Psoas muscle (tissue), 8 donors: ENCODE measurements around the gene FGF2. TPM values are rescaled to one million over a fixed set of nuclear protein-coding genes. Genes with fewer than 3 reads are reported as not detected.

ENCODE experiments used
- ATAC-seq, 4 donors: fragments of 200-7000 bp; cut with Tn5 transposase; one replicate each; pipeline ENCODE4 v1.9.1; 2020; ENCODE audit warnings: moderate library complexity in 3 of 4, mild to moderate bottlenecking in 2 of 4
- DNase-seq, 2 donors: peaks; one replicate each; pipeline ENCODE4 v3.0.0-alpha.2; 2020
- H3K27ac ChIP-seq: fragments of 200-600 bp; one replicate; pipeline ENCODE4 v1.8.0; 2022
- H3K27me3 ChIP-seq, 3 donors: fragments of 200-600 bp in 1 of 3; one replicate each; pipeline versions ENCODE4 v1.6.1 to v1.8.0; 2013 to 2022; ENCODE audit warnings: low read length in 2 of 3, mild to moderate bottlenecking in 2 of 3, moderate library complexity in 1 of 3; ENCODE audit not compliant: insufficient read depth in 3 of 3
- H3K36me3 ChIP-seq, 2 donors: fragments of 200-600 bp in 1 of 2; one replicate each; pipeline versions ENCODE4 v1.6.1 to v1.8.0; 2013 to 2022; ENCODE audit warnings: low read depth in 1 of 2, mild to moderate bottlenecking in 1 of 2, moderate library complexity in 1 of 2; ENCODE audit not compliant: insufficient read depth in 1 of 2
- H3K4me1 ChIP-seq: fragments of 200-600 bp; one replicate; pipeline ENCODE4 v1.8.0; 2022
- H3K4me3 ChIP-seq: fragments of 200-600 bp; one replicate; pipeline ENCODE4 v1.8.0; 2022; ENCODE audit warnings: mild to moderate bottlenecking
- H3K9me3 ChIP-seq: fragments of 200-600 bp; one replicate; pipeline ENCODE4 v1.8.0; 2022
- WGBS, 3 donors: extraction: QIAGEN DNeasy Blood & Tissue Kit; methylation state at CpG; one replicate each; pipeline versions ENCODE4 v1.1.6 to v1.1.7; 2013; 5-methylcytosine and 5-hydroxymethylcytosine counted together
- intact Hi-C, 2 donors: fragments of 100-400 bp; cut with DNase I; formaldehyde crosslinking; loops; one replicate each; pipeline versions ENCODE4 v1.11.0 to v1.14.2; 2022
- polyA plus RNA-seq, 3 donors: library from polyadenylated mRNA; stranded (reverse); fragments of 200-250 nt; gene quantifications; one replicate each; pipeline ENCODE4 v1.2.3, GENCODE V29; 2013
- total RNA-seq, 4 donors: library from RNA; stranded (reverse); fragmentation: NEBNext Ultra II Directional in 2 of 4; extraction: Animal tissue kit (Norgen Biotek cat#: 25700) in 2 of 4; gene quantifications; one replicate each; pipeline versions ENCODE4 v1.2.1 to v1.2.4, GENCODE V29; 2021 to 2023
- TF ChIP-seq, protein P1 (sequence below): fragments of 200-600 bp; IDR thresholded peaks from one replicate; pipeline ENCODE4 v1.8.0; 2022; ENCODE audit warnings: antibody characterized with exemption
- donor health status: healthy with polysubstance abuse.
- donor health status: DM: no; HTN: no; CAD: no; lungs with moderate emphysema.
- donor health status: Bipolar disorder and iron deficiency.
- donor health status: healthy.
- donor health status: DM: yes; HTN: yes; CAD: no.
- donor health status: DM: no; HTN: no; CAD: no.
- donor health status: DM: no; HTN: no; CAD: no.
- donor health status: DM: yes; HTN: yes; CAD: no.

The FGF2 gene
- total and polyA plus RNA-seq, 7 donors, result 0.86 to 3.7 (median 2.0) TPM

DNA sequence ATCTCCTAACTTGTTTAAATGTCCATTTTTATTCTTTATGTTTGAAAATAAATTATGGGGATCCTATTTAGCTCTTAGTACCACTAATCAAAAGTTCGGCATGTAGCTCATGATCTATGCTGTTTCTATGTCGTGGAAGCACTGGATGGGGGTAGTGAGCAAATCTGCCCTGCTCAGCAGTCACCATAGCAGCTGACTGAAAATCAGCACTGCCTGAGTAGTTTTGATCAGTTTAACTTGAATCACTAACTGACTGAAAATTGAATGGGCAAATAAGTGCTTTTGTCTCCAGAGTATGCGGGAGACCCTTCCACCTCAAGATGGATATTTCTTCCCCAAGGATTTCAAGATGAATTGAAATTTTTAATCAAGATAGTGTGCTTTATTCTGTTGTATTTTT lies 68.2 kb downstream of the FGF2 start:
- no peak for ATAC-seq
- H3K4me1 ChIP-seq, result no peaks in the 10 kb centered on the region
- no peak overlapping the region for H3K4me3 ChIP-seq
- no peak overlapping the region for H3K27ac ChIP-seq
- H3K9me3 ChIP-seq, result no peaks in the 10 kb centered on the region
- intact Hi-C loops, result no loop called here
- TF ChIP-seq, protein P1, sequence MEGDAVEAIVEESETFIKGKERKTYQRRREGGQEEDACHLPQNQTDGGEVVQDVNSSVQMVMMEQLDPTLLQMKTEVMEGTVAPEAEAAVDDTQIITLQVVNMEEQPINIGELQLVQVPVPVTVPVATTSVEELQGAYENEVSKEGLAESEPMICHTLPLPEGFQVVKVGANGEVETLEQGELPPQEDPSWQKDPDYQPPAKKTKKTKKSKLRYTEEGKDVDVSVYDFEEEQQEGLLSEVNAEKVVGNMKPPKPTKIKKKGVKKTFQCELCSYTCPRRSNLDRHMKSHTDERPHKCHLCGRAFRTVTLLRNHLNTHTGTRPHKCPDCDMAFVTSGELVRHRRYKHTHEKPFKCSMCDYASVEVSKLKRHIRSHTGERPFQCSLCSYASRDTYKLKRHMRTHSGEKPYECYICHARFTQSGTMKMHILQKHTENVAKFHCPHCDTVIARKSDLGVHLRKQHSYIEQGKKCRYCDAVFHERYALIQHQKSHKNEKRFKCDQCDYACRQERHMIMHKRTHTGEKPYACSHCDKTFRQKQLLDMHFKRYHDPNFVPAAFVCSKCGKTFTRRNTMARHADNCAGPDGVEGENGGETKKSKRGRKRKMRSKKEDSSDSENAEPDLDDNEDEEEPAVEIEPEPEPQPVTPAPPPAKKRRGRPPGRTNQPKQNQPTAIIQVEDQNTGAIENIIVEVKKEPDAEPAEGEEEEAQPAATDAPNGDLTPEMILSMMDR, result no peak
- 93 to 97% (median 95%) methylated on average over 3 of the region's 3 CpGs for WGBS, 3 donors
- DNase-seq, result no peak
- no peaks in the 10 kb centered on the region for H3K27me3 ChIP-seq
- peaks cover 0 to 44% of the 10 kb centered on the region in 2 donors for H3K36me3 ChIP-seq

DNA sequence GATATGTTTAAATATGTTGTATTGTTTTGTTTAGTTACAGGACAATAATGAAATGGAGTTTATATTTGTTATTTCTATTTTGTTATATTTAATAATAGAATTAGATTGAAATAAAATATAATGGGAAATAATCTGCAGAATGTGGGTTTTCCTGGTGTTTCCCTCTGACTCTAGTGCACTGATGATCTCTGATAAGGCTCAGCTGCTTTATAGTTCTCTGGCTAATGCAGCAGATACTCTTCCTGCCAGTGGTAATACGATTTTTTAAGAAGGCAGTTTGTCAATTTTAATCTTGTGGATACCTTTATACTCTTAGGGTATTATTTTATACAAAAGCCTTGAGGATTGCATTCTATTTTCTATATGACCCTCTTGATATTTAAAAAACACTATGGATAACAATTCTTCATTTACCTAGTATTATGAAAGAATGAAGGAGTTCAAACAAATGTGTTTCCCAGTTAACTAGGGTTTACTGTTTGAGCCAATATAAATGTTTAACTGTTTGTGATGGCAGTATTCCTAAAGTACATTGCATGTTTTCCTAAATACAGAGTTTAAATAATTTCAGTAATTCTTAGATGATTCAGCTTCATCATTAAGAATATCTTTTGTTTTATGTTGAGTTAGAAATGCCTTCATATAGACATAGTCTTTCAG lies 68.8 kb downstream of the FGF2 start:
- ATAC-seq (no peak), DNase-seq (no peak)
- H3K36me3 ChIP-seq, result peaks cover 0 to 44% of the 10 kb centered on the region in 2 donors
- intact Hi-C loops, result no loop called here
- TF ChIP-seq, protein P1, result no peak
- WGBS, 3 donors, result 32 to 63% (median 55%) methylated on average over 1 of the region's 1 CpG
- H3K9me3 ChIP-seq, result no peaks in the 10 kb centered on the region
- H3K4me1 ChIP-seq, result no peaks in the 10 kb centered on the region
- no peak overlapping the region for H3K27ac ChIP-seq
- no peaks in the 10 kb centered on the region for H3K27me3 ChIP-seq
- no peak overlapping the region for H3K4me3 ChIP-seq

DNA sequence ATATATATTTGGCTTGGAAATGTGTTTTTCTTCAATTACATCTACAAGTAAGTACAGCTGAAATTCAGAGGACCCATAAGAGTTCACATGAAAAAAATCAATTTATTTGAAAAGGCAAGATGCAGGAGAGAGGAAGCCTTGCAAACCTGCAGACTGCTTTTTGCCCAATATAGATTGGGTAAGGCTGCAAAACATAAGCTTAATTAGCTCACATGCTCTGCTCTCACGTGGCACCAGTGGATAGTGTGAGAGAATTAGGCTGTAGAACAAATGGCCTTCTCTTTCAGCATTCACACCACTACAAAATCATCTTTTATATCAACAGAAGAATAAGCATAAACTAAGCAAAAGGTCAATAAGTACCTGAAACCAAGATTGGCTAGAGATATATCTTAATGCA lies 69.6 kb downstream of the FGF2 start:
- no peak overlapping the region for H3K4me3 ChIP-seq
- no peaks in the 10 kb centered on the region for H3K9me3 ChIP-seq
- ATAC-seq, result no peak
- H3K36me3 ChIP-seq, result peaks cover 0 to 44% of the 10 kb centered on the region in 2 donors
- no peak for DNase-seq
- intact Hi-C loops, result no loop called here
- no peaks in the 10 kb centered on the region for H3K4me1 ChIP-seq
- WGBS, 3 donors, result 59 to 77% (median 65%) methylated on average over 1 of the region's 1 CpG
- no peaks in the 10 kb centered on the region for H3K27me3 ChIP-seq
- TF ChIP-seq, protein P1, result no peak
- H3K27ac ChIP-seq, result no peak overlapping the region

DNA sequence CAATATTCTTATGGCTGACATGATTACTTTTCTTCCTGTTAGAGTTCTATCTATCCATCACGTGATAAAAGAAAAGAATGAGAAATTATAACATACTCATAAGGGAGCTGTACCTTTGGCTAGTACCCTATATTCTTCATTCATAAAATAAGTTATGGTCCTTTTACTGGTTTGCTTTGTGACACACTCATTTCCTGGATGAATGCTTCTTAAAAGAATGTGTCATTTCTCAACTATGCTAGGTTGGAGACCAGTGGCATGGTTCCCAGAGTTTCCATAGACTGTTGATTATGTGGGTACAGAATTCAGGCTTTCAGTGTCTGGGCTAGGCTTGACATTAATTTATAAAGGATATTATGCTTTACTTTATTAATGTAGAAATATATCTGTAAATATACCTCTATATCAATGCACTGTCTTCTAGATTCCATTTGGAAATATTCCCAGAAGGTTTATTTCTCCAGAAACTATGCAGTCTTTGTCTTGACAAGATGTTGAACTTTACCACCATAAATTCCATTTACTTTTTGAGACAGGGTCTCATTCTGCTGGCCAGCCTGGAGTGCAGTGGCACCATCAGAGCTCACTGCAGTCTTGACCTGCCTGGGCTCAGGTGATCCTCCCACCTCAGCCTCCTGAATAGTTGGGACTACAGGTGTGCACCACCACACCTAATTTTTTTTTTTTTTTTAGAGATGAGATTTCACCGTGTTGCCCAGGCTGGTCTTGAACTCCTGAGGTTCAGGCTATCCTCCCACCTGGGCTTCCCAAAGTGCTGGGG lies 71.9 kb downstream of the FGF2 start:
- H3K9me3 ChIP-seq, result no peaks in the 10 kb centered on the region
- 83 to 91% (median 91%) methylated on average over 2 of the region's 2 CpGs for WGBS, 3 donors
- H3K27ac ChIP-seq, result no peak overlapping the region
- no peaks in the 10 kb centered on the region for H3K4me1 ChIP-seq
- ATAC-seq, result no peak
- no peak overlapping the region for H3K4me3 ChIP-seq
- DNase-seq, result no peak
- peaks cover 0 to 28% of the 10 kb centered on the region in 2 donors for H3K36me3 ChIP-seq
- intact Hi-C loops, result no loop called here
- TF ChIP-seq, protein P1, result no peak
- H3K27me3 ChIP-seq, result no peaks in the 10 kb centered on the region
